Suprapubic skin (tissue), 4 donors: ENCODE data around the gene POLR1E.

ENCODE experiments used
- POLR2A ChIP-seq, 2 donors: fragments of 450-650 bp; IDR thresholded peaks; one replicate each; pipeline ENCODE4 v1.6.1; 2017; ENCODE audit warnings: antibody characterized with exemption in 2 of 2, mild to moderate bottlenecking in 2 of 2, moderate library complexity in 2 of 2
- POLR2AphosphoS5 ChIP-seq, 3 donors: sonication (generic); formaldehyde crosslinking; IDR thresholded peaks; one replicate each; pipeline ENCODE4 v1.6.1; 2017; ENCODE audit warnings: antibody characterized with exemption in 3 of 3
- TF ChIP-seq, protein P1 (sequence below), 2 donors: fragments of 200-600 bp in 1 of 2; fragments of 450-650 bp in 1 of 2; sonication (generic) in 1 of 2; IDR thresholded peaks; one replicate each; pipeline ENCODE4 v1.5.1; 2016 to 2019; ENCODE audit warnings: antibody characterized with exemption in 2 of 2, mild to moderate bottlenecking in 1 of 2, moderate library complexity in 1 of 2

GRCh38 chr9:37466037-37466709, 19.6 kb upstream of the POLR1E start:
- TF ChIP-seq, protein P1, sequence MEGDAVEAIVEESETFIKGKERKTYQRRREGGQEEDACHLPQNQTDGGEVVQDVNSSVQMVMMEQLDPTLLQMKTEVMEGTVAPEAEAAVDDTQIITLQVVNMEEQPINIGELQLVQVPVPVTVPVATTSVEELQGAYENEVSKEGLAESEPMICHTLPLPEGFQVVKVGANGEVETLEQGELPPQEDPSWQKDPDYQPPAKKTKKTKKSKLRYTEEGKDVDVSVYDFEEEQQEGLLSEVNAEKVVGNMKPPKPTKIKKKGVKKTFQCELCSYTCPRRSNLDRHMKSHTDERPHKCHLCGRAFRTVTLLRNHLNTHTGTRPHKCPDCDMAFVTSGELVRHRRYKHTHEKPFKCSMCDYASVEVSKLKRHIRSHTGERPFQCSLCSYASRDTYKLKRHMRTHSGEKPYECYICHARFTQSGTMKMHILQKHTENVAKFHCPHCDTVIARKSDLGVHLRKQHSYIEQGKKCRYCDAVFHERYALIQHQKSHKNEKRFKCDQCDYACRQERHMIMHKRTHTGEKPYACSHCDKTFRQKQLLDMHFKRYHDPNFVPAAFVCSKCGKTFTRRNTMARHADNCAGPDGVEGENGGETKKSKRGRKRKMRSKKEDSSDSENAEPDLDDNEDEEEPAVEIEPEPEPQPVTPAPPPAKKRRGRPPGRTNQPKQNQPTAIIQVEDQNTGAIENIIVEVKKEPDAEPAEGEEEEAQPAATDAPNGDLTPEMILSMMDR (IDR thresholded peaks at IDR 0.05), result no peak
- TF ChIP-seq POLR2AphosphoS5 (IDR thresholded peaks at IDR 0.05), result no peak
- no peak for TF ChIP-seq POLR2A (IDR thresholded peaks at IDR 0.05)
